ENCODE measurements around the gene EPB41.

DNA sequence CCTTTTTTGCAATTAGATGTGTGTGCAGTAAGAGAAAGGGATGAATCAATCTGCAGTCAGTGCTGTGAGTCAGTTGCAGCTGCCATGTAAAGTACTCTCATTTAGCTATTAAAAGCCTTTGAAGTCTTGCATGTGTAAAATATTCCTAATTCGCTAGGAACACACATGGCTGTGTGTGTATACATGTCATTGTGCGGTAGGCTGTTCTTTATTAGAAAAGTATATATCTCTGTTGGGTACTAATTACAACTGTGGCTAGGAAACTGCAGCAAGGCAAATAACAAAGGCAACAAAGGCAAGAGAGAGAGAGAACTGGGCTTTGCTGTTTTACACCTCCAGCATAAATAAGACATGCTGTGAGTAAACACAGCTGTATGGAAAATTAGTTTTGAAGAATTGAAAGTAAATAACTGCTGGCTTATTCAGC is 41.7 kb downstream of the EPB41 start:
- TF ChIP-seq POLR2AphosphoS5 (IDR thresholded peaks at IDR 0.05): no peak
- TF ChIP-seq, protein P1, sequence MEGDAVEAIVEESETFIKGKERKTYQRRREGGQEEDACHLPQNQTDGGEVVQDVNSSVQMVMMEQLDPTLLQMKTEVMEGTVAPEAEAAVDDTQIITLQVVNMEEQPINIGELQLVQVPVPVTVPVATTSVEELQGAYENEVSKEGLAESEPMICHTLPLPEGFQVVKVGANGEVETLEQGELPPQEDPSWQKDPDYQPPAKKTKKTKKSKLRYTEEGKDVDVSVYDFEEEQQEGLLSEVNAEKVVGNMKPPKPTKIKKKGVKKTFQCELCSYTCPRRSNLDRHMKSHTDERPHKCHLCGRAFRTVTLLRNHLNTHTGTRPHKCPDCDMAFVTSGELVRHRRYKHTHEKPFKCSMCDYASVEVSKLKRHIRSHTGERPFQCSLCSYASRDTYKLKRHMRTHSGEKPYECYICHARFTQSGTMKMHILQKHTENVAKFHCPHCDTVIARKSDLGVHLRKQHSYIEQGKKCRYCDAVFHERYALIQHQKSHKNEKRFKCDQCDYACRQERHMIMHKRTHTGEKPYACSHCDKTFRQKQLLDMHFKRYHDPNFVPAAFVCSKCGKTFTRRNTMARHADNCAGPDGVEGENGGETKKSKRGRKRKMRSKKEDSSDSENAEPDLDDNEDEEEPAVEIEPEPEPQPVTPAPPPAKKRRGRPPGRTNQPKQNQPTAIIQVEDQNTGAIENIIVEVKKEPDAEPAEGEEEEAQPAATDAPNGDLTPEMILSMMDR (IDR thresholded peaks at IDR 0.05): no peak
